Hepatocyte (in vitro differentiated cells): ENCODE data around the gene PPA1. TPM values are rescaled to one million over a fixed set of nuclear protein-coding genes. Genes with fewer than 3 reads are reported as not detected.
A peak's percentile ranks its signal among the peaks of the same experiment; 100 is the strongest.

ENCODE experiments used
- DNase-seq: peaks from one replicate; pipeline ENCODE4 v3.0.0-alpha.2; 2016; ENCODE audit warnings: low spot score
- H2AFZ ChIP-seq: fragments of 200-600 bp; sonication (generic); 2 replicates; pipeline ENCODE4 v1.6.0; 2016; ENCODE audit warnings: antibody characterized with exemption, mild to moderate bottlenecking
- H3K27ac ChIP-seq: fragments of 200-600 bp; sonication (generic); 2 replicates; pipeline ENCODE4 v1.5.1; 2016; ENCODE audit warnings: mild to moderate bottlenecking
- H3K27me3 ChIP-seq: fragments of 200-600 bp; sonication (generic); 2 replicates; pipeline ENCODE4 v1.6.1; 2016
- H3K36me3 ChIP-seq: fragments of 200-600 bp; sonication (generic); replicated peaks from 2 replicates; pipeline ENCODE4 v1.5.1; 2016; ENCODE audit warnings: low read depth; ENCODE audit not compliant: insufficient read depth
- H3K4me1 ChIP-seq: fragments of 200-600 bp; sonication (generic); 2 replicates; pipeline ENCODE4 v1.5.1; 2016; ENCODE audit warnings: mild to moderate bottlenecking, moderate library complexity; ENCODE audit not compliant: insufficient read depth
- H3K4me2 ChIP-seq: fragments of 200-600 bp; sonication (generic); 2 replicates; pipeline ENCODE4 v1.6.0; 2016
- H3K4me3 ChIP-seq: fragments of 200-600 bp; sonication (generic); 2 replicates; pipeline ENCODE4 v1.5.1; 2016; ENCODE audit warnings: mild to moderate bottlenecking
- H3K79me2 ChIP-seq: fragments of 200-600 bp; sonication (generic); 2 replicates; pipeline ENCODE4 v1.6.0; 2017; ENCODE audit warnings: mild to moderate bottlenecking
- H3K9me2 ChIP-seq: fragments of 200-600 bp; sonication (generic); replicated peaks from 2 replicates; pipeline ENCODE4 v1.6.0; 2017; ENCODE audit warnings: mild to moderate bottlenecking; ENCODE audit not compliant: insufficient read depth
- H3K9me3 ChIP-seq: fragments of 200-600 bp; sonication (generic); 2 replicates; pipeline ENCODE4 v1.5.1; 2016; ENCODE audit warnings: low read depth, mild to moderate bottlenecking
- H4K20me1 ChIP-seq: fragments of 200-600 bp; sonication (generic); 2 replicates; pipeline ENCODE4 v1.6.0; 2016; ENCODE audit warnings: mild to moderate bottlenecking; ENCODE audit not compliant: insufficient read depth, poor library complexity, severe bottlenecking
- CTCF ChIP-seq: fragments of 200-600 bp; sonication (generic); IDR thresholded peaks from 2 replicates; pipeline ENCODE4 v1.5.1; 2016; ENCODE audit warnings: antibody characterized with exemption, mild to moderate bottlenecking; ENCODE audit not compliant: poor library complexity
- EZH2 ChIP-seq: fragments of 200-600 bp; sonication (generic); IDR thresholded peaks from 2 replicates; pipeline ENCODE4 v1.6.1; 2016; ENCODE audit warnings: antibody characterized with exemption, mild to moderate bottlenecking, borderline replicate concordance
- EZH2phosphoT487 ChIP-seq: fragments of 200-600 bp; sonication (generic); IDR thresholded peaks from one replicate; pipeline ENCODE4 v1.6.1; 2018; ENCODE audit warnings: antibody characterized with exemption, mild to moderate bottlenecking, low read depth, moderate library complexity; ENCODE audit not compliant: unreplicated experiment, severe bottlenecking
- WGBS: methylation state at CpG from one replicate; pipeline ENCODE4 v1.1.6; 2016; ENCODE audit warnings: low lambda C conversion rate; ENCODE audit errors: missing lambda C conversion rate; 5-methylcytosine and 5-hydroxymethylcytosine counted together
- polyA plus RNA-seq: library from polyadenylated mRNA; unstranded; fragments of >200 nt; fragmentation: Nextera tagmentation; extraction: Ambion mirVana; gene quantifications from 2 replicates; pipeline ENCODE4 v1.2.1, GENCODE V29; 2016
- total RNA-seq: library from RNA; depleted of rRNA; stranded (reverse); fragments of >200 nt; gene quantifications from 2 replicates; pipeline ENCODE4 v1.2.3, GENCODE V29; 2014

PPA1 gene
- total and polyA plus RNA-seq, 2 experiments from 2014 or later, result 131 to 156 TPM

GRCh38 chr10:70266056-70266455 is 32.8 kb upstream of the PPA1 start:
- DNase-seq, result no peak
- H3K4me2 ChIP-seq, result no peak overlapping the region
- no peak overlapping the region for H3K4me3 ChIP-seq
- H3K36me3 ChIP-seq, result no peaks in the 10 kb centered on the region
- no peaks in the 10 kb centered on the region for H3K4me1 ChIP-seq
- WGBS, result 96% methylated on average over 7 of the region's 7 CpGs
- H4K20me1 ChIP-seq, result no peaks in the 10 kb centered on the region
- no peak overlapping the region for H2AFZ ChIP-seq
- H3K9me2 ChIP-seq, result no peaks in the 10 kb centered on the region
- no peak overlapping the region for H3K27ac ChIP-seq
- H3K9me3 ChIP-seq, result no peaks in the 10 kb centered on the region
- no peaks in the 10 kb centered on the region for H3K27me3 ChIP-seq
- TF ChIP-seq EZH2phosphoT487 (no peak), CTCF (no peak), EZH2 (no peak)
- no peaks in the 10 kb centered on the region for H3K79me2 ChIP-seq

- H3K4me3 ChIP-seq, result no peak overlapping the region
- no peak overlapping the region for H3K4me2 ChIP-seq
- TF ChIP-seq EZH2 (no peak), CTCF (peak; percentile 34)
- H3K27ac ChIP-seq, result no peak overlapping the region
- H2AFZ ChIP-seq, result no peak overlapping the region
- no peaks in the 10 kb centered on the region for H4K20me1 ChIP-seq
- DNase-seq, result peak; percentile 53
- no peaks in the 10 kb centered on the region for H3K79me2 ChIP-seq
- H3K4me1 ChIP-seq, result no peaks in the 10 kb centered on the region
- WGBS, result 53% methylated on average over 10 of the region's 10 CpGs
- no peaks in the 10 kb centered on the region for H3K36me3 ChIP-seq
- H3K27me3 ChIP-seq, result no peaks in the 10 kb centered on the region
- no peaks in the 10 kb centered on the region for H3K9me2 ChIP-seq
- no peaks in the 10 kb centered on the region for H3K9me3 ChIP-seq
These were observed 31.9 kb upstream of the PPA1 start for GRCh38 chr10:70265032-70265689.

- no peak for TF ChIP-seq EZH2phosphoT487
- TF ChIP-seq CTCF, result no peak
- TF ChIP-seq EZH2, result no peak
- no peaks in the 10 kb centered on the region for H3K9me3 ChIP-seq
These were observed 27.5 kb upstream of the PPA1 start for GRCh38 chr10:70260734-70261133.

More at GRCh38 chr10:70260734-70261133, 27.5 kb upstream of the PPA1 start:
- WGBS, result 90% methylated on average over 3 of the region's 3 CpGs
- no peaks in the 10 kb centered on the region for H3K9me2 ChIP-seq
- H3K27me3 ChIP-seq, result no peaks in the 10 kb centered on the region
- no peak for DNase-seq
- no peaks in the 10 kb centered on the region for H3K79me2 ChIP-seq
- no peak overlapping the region for H3K27ac ChIP-seq
- H3K4me3 ChIP-seq, result no peak overlapping the region
- H2AFZ ChIP-seq, result no peak overlapping the region
- no peaks in the 10 kb centered on the region for H3K4me1 ChIP-seq
- H4K20me1 ChIP-seq, result no peaks in the 10 kb centered on the region
- no peak overlapping the region for H3K4me2 ChIP-seq
- no peaks in the 10 kb centered on the region for H3K36me3 ChIP-seq
